ENCODE results near the gene MTHFD1L.

The MTHFD1L gene

DNA sequence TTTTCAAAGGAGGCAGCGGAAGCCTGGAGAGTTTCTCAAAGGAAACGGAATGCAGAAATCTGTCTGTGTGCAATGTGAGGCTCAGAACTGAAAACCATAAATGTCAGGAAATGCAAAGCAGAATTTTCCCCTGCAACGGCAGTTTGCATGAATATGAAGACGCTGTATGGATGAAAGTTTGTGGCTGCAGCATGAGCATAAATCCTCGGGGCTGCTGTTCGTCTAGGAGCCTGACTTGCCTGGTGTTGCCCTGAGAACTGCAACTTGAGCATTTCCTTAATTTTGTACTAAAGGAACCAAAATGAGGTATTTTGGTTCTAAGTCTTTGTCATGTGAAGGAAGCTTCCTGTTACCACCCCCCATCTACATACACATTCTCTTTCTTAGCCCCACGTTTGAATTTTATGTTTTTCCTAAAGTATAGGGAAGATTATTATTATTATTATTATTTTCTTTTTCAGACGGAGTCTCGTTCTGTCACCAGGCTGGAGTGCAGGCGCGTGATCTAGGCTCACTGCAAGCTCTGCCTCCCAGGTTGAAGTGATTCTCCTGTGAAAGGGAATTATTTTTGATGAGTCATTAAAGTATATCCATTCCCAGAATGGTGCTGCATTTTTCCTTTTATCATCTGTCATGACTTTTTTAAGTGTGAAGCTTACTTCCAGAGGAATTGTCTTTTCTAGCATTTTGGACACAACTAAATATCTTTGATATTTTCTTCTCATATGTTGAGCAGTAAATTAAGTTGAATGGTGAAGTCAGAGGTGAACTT, 33.1 kb downstream of the MTHFD1L start:
- DNase-seq (ENCODE audit: low read depth, low spot score) = no peak

GRCh38 chr6:150899231-150899630, 33.7 kb downstream of the MTHFD1L start:
- DNase-seq (ENCODE audit: low read depth, low spot score) = no peak

DNA sequence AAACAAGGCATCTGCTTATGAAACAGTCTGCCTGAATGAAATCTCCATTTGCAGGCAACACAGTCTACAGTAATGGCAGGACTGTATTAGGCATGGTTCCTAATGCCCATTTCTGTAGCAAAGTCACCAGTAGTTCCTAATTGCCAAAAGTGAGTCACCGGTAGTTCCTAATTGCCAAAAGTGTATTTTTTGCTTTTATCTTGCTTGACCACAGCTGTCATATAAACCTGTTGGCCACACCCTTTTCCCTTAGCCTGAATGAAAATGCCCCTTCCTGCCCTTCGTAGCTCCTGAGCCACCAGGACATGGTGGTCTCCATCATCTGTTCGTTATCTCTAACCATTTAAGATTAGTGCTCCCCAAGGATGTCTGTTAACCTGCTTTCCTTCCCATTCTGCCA, 34.5 kb downstream of the MTHFD1L start:
- no peak for DNase-seq (ENCODE audit: low read depth, low spot score)

DNA sequence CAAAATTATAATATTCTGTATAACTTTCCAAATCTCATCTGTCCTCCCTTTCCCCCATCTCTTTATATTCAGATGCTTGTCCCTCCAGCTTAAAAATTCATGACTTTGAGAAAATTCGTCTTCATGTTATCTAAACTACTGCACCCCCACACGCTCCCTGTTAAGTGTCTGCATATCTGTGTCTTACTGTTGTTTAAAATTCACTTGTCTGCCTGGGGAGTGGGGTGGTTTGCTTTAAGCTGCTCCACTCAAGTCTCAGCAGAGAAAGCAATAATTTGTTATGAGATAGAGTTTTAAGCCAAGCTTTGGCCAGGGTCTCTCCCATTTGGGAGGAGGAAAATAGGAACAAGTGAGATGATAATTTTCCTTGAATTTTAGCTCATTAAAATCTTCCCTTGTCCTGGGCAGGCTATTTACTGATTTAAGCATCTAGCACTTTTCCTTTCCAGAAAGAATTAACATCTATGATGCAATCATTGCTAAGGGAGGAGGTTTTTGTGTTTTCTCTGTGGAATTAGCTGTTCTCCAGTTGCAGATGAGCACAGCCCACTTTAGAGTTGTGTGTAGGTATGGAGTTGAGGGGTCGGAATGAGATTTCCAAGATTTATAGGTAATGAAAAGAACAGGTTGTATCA, 36.8 kb downstream of the MTHFD1L start:
- DNase-seq (ENCODE audit: low read depth, low spot score) = no peak

DNA sequence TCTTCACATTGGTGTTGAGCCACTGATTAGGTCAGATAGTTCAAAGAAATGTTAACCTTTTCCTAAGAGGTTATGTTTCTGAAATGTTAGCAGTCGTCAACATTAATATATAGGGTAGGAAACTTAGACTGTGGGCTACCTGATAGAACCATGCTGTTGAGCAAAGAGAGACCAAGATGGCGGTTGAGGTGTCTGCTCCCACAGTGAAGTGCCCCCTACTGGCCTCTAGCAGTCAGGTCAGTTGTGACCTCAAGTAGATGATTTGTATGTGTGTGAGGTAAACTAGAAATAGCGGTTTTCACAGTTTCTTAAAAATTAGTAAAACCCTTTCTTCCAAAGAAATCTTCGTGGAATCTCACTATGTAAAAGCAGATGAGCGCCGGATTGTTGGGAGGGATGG, 40.3 kb downstream of the MTHFD1L start:
- DNase-seq (ENCODE audit: low read depth, low spot score) = no peak

DNA sequence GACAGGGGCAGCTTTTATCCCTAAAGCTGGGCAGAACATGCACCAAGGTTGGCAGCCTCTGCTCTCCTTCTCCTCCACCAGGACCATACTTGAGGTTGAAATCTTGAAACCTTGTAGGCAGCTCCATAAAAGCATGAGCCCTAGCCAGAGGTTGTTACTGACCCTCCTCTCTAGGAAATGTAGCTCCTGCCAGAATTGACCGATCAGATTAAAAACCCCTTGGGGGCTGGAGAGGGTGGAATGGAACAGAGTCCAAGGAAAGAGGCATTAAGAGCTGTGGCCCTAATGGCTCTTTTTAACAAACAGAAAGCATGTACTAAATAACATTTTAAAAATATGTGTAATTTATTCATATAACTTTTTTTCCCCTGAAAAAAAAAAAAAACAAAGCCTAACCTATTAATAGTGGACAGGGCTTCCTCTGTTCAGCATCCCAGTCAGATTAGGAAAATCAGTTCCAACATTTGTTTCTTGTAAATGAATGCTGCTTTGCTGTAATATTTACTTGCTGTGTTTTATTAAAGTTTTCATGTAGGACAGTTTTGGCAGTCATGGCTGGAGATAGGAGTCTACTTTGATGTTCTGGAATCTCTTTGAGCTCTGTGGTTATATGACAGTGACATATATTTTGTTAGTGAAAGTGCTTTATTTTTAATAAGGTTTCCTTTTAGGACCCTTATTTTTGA, 41.3 kb downstream of the MTHFD1L start:
- no peak for DNase-seq (ENCODE audit: low read depth, low spot score)

DNA sequence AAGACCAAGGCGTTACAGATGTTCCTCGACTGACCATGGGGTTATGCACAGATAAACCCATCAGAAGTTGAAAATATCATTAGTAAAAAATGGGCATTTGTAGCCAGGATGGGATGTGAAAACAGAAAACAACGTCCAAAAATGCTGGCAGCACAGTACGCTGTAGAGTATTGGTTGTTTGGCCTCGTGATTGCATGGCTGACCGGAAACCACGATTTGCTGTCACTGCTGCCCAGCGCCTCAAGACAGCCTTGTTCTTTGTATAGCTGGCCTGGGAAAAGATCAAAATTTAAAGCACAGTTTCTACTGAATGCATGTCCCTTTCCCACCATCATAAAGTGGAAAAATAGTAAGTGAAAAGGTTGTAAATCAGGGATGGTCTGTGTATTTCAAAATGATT, 41.9 kb downstream of the MTHFD1L start:
- no peak for DNase-seq (ENCODE audit: low read depth, low spot score)

GRCh38 chr6:150908901-150909300, 43.4 kb downstream of the MTHFD1L start:
- no peak for DNase-seq (ENCODE audit: low read depth, low spot score)

DNA sequence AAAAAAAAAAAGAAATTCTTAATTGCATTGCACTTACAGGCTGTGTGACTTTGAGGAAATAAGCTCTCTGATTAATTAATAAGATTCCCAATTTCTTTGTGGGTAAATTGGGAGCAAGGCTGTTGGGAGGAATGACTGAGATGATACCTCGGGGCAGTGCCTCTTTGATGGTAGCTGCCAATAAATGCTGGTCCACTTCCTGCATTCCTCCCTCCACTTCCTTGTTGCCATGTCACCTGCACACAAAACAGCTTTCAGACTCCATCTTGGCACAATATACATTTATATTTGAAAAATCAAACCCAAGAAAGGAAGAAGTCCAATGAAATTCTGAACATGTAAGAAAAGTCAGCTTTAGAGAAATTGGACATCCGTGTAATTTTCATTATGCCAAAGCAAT, 45.1 kb downstream of the MTHFD1L start:
- DNase-seq (ENCODE audit: low read depth, low spot score) = no peak

- no peak for DNase-seq (ENCODE audit: low read depth, low spot score)
Measured at GRCh38 chr6:150914372-150914771, 48.9 kb downstream of the MTHFD1L start.

- no peak for DNase-seq (ENCODE audit: low read depth, low spot score)
Measured at GRCh38 chr6:150915131-150915879, 49.8 kb downstream of the MTHFD1L start.

DNA sequence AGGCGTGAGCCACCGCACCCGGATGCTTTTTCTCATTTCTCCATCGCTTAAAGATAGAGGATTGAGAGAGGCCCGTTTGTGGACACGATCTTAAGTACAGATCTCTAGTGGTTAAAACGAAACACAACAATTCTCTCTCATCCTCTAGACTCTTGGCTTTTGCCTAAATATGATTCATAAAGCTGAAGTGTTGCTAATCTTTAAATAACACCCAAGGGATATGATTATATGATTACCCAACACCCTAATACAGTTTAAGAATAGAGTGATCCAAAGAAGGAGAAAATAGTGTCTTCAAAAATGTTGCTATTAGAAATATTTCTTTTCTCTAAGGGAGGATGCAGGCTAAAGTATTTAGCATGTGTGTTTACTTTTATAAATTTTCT, 50.4 kb downstream of the MTHFD1L start:
- no peak for DNase-seq (ENCODE audit: low read depth, low spot score)

DNA sequence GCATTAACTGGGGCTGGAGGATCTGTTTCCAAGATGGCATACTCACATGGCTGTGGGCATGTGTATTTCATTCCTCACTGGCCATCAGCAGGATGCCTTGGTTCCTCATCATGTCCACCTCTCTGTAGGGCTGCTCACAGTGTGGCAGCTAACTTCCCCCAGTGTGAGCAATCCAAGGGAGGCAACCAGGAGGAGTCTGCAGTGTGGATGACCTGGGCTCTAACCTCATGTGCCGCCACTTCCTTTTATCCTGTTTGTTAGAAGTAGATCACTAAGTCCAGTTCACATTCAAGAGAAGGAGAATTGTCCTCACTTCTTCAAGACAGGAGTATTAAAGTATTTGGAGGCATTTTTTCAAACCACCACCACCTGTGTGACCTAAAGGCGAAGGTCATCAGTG, 54.4 kb downstream of the MTHFD1L start:
- DNase-seq (ENCODE audit: low read depth, low spot score) = no peak

- DNase-seq (ENCODE audit: low read depth, low spot score) = peak; percentile 20
Measured at GRCh38 chr6:150922137-150922536, 56.6 kb downstream of the MTHFD1L start.

GRCh38 chr6:150924808-150925589, 59.5 kb downstream of the MTHFD1L start:
- DNase-seq (ENCODE audit: low read depth, low spot score) = no peak

GRCh38 chr6:150925590-150925928, 60.1 kb downstream of the MTHFD1L start:
- no peak for DNase-seq (ENCODE audit: low read depth, low spot score)

GRCh38 chr6:150925976-150926375, 60.5 kb downstream of the MTHFD1L start:
- no peak for DNase-seq (ENCODE audit: low read depth, low spot score)

GRCh38 chr6:150928882-150929281, 63.4 kb downstream of the MTHFD1L start:
- no peak for DNase-seq (ENCODE audit: low read depth, low spot score)

DNA sequence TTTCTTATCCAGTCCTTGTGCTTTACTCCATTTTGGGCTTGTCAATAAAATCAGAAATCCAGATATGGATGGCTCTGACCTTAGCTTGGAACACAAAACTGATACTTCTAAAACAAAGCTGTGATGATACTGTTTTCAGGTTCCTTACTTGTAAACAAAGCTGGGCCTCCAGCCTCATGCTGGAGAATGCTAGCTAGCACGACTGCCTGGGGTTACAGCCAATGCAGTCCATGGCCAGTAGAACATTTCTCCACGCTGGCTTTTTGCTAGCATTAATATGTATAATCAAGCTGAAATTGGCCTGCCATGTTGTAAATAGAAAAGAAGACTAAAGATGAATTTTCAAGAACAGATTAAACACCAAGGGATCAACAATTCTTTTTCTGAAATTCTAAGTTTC, 63.9 kb downstream of the MTHFD1L start:
- no peak for DNase-seq (ENCODE audit: low read depth, low spot score)

- DNase-seq (ENCODE audit: low read depth, low spot score) = peak; percentile 51
Measured at GRCh38 chr6:150930841-150931240, 65.3 kb downstream of the MTHFD1L start.

- no peak for DNase-seq (ENCODE audit: low read depth, low spot score)
Measured at GRCh38 chr6:150931405-150931804, 65.9 kb downstream of the MTHFD1L start.
